M059J (cell line): ENCODE measurements around the gene KAZN. TPM values are rescaled to one million over a fixed set of nuclear protein-coding genes. Genes with fewer than 3 reads are reported as not detected.
A peak's percentile ranks its signal among the peaks of the same experiment; 100 is the strongest.
"Not testable (repeated sequence)": the region's sequence is repeated elsewhere in the genome, so short reads cannot be mapped to it uniquely, and the experiment has no call there.

Experiments used
- DNase-seq: peaks from one replicate; pipeline ENCODE4 v3.0.0-alpha.2; 2012; ENCODE audit warnings: low read depth
- total RNA-seq: library from RNA; depleted of rRNA; stranded (reverse); fragments of >200 nt; shearing (Covaris generic); gene quantifications from 2 replicates; pipeline ENCODE4 v1.2.3, GENCODE V29; 2014

The KAZN gene
- total RNA-seq, 1 experiment from 2014 or later, result 6.4 TPM

DNA sequence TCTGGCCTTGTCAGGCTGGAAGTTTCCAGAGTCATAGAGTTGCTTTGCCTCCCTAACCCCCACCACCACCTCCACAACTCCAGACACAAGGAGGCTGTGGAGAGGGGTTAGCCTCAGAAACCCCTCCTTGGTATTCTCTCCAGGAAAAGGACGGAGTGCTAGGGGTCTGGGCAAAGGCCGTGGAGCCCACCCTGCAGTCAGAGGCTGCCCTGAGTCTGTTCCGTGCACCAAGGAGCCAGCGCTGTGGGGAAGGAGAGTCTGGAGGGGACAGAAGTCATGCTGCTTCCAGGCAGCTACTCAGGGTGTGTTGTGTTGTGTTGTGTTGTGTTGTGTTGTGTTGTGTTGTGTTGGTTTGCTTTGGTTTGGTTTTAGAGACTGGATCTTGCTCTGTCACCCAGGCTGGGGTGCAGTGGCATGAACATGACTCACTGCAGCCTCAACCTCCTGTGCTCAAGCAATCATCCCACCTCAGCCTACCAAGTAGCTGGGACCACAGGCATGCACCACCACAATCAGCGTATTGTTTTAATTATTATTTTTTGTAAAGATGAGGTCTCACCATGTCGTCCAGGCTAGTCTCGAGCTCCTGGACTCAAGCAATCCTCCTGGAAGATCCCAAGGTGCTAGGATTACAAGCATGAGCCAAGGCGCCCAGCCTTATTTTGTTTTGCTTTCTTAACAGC lies 432.9 kb downstream of the KAZN start:
- DNase-seq, result peak; percentile 58

DNA sequence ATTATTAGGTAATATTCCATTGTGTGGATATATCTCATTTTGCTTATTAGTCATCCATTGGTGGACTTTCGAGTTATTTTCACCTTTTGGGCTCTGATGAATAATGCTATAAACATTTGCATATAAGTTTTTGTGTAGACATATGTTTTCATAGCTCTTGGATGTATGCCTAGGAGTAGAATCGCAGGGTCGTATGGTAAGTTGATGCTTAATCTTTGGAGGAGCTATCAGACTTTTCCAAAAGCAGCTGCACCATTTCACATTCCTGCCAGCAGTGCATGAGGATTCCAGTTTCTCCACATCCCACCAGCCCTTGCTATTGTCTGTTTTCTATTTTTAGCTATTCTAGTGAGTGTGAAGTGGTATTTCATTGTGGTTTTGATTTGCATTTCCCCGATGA lies 434.8 kb downstream of the KAZN start:
- peak; percentile 51 for DNase-seq

- DNase-seq, result no peak
Observed at GRCh38 chr1:15034656-15035055, 436.2 kb downstream of the KAZN start.

DNA sequence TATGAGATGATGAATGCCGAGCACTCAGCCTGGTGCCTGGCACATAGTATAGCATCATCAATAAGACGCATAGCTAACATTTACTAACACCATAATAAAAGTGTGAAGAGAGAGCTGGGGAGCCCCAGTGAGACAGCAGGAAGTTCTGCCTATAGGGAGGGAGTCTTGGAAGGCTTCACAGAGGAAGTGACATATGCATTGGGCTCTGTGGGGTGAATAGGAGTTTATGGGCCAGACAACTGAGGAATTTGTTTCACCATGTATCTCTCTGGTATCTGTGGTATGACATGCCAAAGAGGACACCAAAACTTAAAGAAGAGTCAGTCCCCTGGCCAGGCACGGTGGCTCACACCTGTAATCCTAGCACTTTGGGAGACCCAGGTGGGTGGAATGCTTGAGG lies 436.8 kb downstream of the KAZN start:
- DNase-seq, result no peak

GRCh38 chr1:15036101-15036500 lies 437.6 kb downstream of the KAZN start:
- DNase-seq, result no peak

DNA sequence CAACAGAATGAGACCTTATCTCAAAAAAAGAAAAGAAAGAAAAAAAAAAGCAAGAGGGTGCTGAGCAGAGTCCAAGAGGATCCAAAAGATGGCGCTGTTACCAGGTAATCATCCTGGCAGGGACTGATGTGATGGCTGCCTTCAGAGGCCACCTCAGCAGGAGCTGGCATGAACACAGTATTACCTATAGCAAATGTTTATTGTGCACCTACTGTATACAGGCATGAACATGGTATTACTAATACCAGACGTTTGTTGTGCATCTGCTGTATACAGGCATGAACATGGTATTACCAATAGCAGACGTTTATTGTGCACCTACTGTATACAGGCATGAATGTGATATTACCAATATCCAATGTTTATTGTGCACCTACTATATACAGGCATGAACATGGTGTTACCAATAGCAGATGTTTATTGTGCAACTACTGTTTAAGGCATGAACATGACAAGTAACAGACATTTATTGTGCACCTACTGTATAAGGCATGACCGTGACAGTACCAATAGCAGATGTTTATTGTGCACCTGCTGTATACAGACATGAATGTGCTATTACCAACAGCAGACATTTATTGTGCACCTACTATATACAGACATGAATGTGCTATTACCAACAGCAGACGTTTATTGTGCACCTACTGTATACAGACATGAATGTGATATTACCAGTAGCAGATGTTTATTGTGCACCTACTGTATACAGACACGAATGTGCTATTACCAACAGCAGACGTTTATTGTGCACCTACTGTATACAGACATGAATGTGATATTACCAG lies 439.9 kb downstream of the KAZN start:
- DNase-seq, result peak; percentile 66

GRCh38 chr1:15039017-15039648 lies 440.6 kb downstream of the KAZN start:
- DNase-seq, result no peak

- no peak for DNase-seq
Observed at GRCh38 chr1:15039901-15040300, 441.4 kb downstream of the KAZN start.

DNA sequence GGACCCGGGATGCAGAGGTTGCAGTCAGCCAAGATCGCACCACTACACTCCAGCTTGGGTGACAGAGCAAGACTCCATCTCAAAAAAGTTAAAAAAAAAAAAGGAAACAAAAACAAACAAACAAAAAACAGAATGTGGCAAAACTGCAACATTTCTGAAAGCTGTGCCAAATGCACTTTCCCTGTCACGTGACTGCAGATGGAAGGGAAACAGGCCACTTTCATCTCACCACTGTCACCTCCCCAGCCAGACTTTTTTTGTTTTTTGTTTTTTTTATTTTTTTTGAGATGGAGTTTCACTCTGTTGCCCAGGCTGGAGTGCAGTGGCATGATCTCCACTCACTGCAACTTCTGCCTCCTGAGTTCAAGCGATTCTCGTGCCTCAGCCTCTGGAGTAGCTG lies 442.2 kb downstream of the KAZN start:
- not testable (repeated sequence) for DNase-seq

DNA sequence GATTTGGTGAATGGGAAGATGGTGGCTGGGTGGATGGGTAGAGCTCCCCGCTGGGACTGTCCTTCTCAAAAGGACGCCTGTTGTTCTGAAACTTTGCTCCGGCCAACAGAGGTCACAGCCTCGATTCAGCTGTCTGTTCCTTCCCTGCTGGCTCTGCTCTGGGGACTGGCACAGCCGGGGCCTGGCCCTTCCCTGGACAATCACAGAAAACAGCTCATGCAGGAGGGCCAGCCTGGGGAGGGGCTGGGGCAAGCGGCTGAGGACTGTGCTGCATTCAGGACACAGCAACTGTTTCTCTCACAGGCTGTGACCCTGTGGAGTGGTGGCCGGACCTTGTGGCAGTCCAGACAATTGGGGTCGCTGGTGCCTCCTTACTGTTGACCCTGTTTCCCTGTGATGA lies 444.4 kb downstream of the KAZN start:
- DNase-seq, result no peak

GRCh38 chr1:15043934-15044333 lies 445.4 kb downstream of the KAZN start:
- DNase-seq, result no peak

- no peak for DNase-seq
Observed at GRCh38 chr1:15045123-15045522, 446.6 kb downstream of the KAZN start.

DNA sequence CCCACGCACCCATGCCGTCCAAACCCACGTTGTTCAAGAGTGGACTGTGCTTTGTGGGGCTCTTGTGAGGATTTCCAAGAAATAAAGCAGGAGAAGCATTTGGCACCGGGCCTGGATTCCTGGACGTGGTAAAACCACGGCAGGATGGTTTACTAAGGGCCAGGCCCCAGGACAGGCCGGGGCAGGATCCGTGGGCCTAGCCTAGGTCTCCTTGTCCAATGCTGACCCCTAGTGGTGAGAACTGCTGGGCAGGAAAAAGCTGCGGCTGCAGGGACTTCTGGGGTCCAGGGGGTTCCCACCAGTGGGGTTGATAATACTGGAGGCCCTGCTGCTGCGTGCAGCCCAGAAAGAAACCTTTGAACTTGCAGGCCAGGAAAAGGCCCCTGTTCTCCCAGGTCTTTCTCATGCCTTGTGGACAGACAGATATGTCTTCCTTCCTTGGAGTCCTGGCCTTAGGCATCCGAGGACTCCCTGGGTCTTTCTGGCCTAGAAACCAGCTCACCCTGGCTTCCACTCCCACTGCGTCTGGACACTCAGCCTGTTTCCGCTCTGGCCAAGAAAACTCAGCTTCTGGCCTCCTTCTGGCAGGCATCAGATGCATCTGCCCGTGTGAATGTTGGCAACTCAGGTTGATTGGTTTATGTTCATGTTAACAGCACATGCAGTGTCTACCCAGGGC lies 448.1 kb downstream of the KAZN start:
- DNase-seq, result peak; percentile 81

GRCh38 chr1:15047237-15047636 lies 448.8 kb downstream of the KAZN start:
- no peak for DNase-seq

GRCh38 chr1:15048437-15048980 lies 450.0 kb downstream of the KAZN start:
- DNase-seq, result no peak

- no peak for DNase-seq
Observed at GRCh38 chr1:15049067-15049466, 450.6 kb downstream of the KAZN start.

DNA sequence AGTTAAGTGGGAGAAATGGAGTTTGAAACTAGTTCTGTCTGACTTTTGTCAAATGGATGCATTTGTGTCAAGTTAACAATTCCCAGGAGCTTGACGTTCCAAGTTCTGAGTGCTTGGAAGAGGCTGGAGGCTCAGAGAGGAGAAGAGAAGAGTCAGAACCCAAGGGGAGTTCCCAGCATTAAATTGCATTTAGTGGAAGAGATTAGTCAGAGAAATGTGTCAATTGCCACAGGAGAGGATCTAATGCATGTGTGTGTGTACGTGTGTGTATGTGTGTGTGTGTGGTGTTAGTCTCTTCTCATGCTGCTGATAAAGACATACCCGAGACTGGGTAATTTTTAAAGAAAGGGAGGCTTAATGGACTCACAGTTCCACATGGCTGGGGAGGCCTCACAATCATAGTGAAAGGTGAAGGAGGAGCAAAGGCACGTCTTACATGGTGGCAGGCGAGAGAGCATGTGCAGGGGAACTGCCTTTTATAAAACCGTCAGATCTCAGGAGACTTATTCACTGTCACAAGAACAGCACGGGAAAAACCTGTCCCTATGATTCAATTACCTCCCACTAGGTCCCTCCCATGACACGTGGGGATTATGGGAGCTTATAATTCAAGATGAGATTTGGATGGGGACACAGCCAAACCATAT lies 453.5 kb downstream of the KAZN start:
- DNase-seq, result no peak

DNA sequence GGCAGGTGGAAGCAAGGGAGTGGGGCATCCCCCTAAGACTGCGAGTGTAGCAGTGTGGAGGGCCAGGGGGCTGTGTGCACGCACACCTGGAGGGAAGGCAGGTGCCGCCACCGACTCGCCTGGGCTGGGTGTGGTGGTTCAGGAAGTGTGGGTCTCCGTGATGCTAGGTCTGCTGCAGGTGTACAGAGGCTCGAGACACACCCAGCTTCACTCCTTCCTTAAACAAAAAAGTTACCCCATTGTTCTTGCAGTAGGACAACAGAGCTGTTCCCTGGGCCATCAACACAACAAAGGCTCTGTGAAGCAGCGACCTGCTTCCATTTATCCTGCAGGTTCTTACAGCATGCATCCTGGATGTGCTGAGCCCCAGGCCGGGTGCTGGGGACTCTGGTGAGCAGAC lies 454.7 kb downstream of the KAZN start:
- no peak for DNase-seq

- no peak for DNase-seq
Observed at GRCh38 chr1:15055736-15056415, 457.4 kb downstream of the KAZN start.

DNA sequence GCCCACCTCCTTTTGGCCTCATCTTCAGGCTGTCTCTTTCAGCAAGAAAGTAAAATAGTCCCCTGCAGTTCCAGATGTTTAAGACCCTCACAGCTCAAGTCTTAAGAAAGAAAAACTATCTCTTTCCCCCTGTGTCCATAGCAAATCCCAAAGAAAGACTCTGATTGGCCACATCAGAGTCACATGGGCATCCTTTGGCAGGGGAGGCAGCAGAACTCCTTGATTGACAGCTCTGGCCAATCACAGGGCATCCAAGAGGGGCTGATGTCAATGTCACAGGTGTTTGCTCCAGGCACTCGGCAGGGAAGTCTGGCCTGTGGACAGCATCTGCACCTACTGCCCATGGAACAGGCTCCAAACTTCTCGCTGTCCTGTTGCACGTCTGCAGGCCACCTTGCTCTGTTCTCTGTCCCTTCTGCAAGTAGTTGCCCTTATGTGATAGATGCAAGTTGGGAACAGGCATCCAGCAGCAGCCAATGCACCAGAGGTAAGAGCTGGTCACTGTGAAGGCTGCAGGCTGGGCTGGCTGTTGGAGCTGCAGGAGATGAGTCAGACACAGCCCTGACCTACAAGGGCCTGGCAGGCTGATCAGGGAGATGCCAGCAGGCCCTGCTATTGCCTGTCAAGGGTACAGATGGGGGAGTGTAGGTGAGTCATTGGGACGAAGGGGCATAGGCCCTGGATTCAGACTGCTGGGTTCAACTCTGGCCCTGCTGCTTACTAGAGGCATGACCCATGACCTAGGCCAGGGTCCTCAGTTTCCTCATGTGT lies 458.2 kb downstream of the KAZN start:
- peak; percentile 86 for DNase-seq
